ENCODE measurements around the gene CTDSPL.

The CTDSPL gene

DNA sequence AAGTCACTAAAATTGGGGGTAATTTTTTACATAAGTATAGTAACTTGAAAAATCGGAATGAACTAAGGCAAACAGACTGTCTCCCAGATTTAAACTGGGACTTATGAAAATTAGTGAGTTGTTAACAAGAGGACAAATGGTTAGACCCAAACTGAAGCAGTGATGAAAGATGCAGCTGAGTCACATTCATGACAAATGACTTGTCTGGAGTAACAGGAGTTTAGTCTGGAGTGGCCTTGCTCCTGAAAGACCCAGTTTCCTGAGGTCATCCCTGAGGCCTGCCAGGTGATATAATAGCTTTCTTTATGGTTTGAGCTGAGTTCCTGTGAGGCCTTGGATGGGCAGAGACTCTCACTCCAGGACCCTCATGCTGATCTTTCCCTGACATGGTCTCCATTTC is 9.6 kb upstream of the CTDSPL start:
- TF ChIP-seq, protein P1, sequence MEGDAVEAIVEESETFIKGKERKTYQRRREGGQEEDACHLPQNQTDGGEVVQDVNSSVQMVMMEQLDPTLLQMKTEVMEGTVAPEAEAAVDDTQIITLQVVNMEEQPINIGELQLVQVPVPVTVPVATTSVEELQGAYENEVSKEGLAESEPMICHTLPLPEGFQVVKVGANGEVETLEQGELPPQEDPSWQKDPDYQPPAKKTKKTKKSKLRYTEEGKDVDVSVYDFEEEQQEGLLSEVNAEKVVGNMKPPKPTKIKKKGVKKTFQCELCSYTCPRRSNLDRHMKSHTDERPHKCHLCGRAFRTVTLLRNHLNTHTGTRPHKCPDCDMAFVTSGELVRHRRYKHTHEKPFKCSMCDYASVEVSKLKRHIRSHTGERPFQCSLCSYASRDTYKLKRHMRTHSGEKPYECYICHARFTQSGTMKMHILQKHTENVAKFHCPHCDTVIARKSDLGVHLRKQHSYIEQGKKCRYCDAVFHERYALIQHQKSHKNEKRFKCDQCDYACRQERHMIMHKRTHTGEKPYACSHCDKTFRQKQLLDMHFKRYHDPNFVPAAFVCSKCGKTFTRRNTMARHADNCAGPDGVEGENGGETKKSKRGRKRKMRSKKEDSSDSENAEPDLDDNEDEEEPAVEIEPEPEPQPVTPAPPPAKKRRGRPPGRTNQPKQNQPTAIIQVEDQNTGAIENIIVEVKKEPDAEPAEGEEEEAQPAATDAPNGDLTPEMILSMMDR (IDR thresholded peaks at IDR 0.05; ENCODE audit: borderline replicate concordance, control extremely low read depth, extremely low read depth, insufficient read depth, missing control alignments): no peak
- no peak for DNase-seq (ENCODE audit: low spot score)
- in situ Hi-C loops (cut with MboI; ENCODE audit: low sequenced_read_pairs, unreplicated experiment): loop anchor here (10.0 kb wide), 1 partner anchor 123 kb away; no protein-coding TSS in a partner anchor

DNA sequence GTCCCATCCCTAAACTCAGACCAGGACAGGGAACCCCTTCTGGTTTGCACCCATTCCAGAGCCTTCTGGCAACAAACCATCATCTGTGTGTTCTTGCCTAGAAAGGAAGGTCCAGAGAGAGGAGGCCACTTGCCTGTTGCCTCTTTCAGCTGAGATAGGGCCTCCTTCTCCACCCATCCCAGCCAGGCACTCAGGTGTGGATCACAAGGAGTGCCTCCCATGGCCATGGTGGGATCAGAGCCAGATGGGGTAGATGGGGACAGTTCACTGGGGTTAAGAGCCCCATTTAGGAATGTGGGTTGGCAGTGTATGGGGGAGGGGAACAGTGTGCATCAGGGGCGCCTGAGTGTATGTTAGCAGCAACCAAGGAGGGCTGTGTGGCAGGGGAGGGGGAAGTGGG is 8.9 kb upstream of the CTDSPL start:
- TF ChIP-seq, protein P1 (IDR thresholded peaks at IDR 0.05; ENCODE audit: borderline replicate concordance, control extremely low read depth, extremely low read depth, insufficient read depth, missing control alignments): no peak
- no peak for DNase-seq (ENCODE audit: low spot score)
- in situ Hi-C loops (cut with MboI; ENCODE audit: low sequenced_read_pairs, unreplicated experiment): loop anchor here (10.0 kb wide), 1 partner anchor 122 kb away; no protein-coding TSS in a partner anchor

GRCh38 chr3:37853691-37854413 is 7.8 kb upstream of the CTDSPL start:
- TF ChIP-seq, protein P1 (IDR thresholded peaks at IDR 0.05; ENCODE audit: borderline replicate concordance, control extremely low read depth, extremely low read depth, insufficient read depth, missing control alignments): no peak
- no peak for DNase-seq (ENCODE audit: low spot score)
- in situ Hi-C loops (cut with MboI; ENCODE audit: low sequenced_read_pairs, unreplicated experiment): loop anchor here (10.0 kb wide), 1 partner anchor 121 kb away; no protein-coding TSS in a partner anchor

DNA sequence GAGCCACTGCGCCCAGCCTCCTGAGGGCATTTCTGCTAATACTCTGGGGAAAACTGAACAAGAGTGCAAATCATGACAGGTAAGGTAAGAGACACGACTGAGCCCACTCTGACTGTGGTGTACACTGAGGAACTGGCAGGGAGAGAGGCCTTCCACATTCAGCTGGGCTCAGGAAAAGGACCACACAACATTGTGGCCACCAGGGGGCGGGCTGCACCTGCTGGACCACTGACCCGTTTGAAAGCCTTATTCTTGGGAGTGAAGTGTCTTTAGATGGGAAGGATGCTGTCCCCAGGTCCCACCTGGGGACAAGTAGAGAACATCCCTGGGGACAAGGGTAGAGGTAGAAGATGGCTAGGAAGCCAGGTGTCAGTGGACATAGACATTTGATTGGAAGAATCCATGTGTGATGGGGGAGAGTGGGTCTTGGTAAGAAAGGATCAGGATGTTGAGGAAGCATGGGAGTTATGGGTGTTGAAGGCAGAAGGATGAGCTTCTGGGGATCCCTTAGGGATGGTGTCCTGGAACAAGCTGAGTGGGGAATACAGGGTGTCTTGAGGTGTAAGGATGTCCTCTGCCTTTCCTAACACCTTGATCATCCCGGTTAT is 6.2 kb upstream of the CTDSPL start:
- TF ChIP-seq, protein P1 (IDR thresholded peaks at IDR 0.05; ENCODE audit: borderline replicate concordance, control extremely low read depth, extremely low read depth, insufficient read depth, missing control alignments): peak; percentile 88
- in situ Hi-C loops (cut with MboI; ENCODE audit: low sequenced_read_pairs, unreplicated experiment): loop anchor here (10.0 kb wide), 1 partner anchor 119 kb away; no protein-coding TSS in a partner anchor
- DNase-seq (ENCODE audit: low spot score): peak; percentile 78

DNA sequence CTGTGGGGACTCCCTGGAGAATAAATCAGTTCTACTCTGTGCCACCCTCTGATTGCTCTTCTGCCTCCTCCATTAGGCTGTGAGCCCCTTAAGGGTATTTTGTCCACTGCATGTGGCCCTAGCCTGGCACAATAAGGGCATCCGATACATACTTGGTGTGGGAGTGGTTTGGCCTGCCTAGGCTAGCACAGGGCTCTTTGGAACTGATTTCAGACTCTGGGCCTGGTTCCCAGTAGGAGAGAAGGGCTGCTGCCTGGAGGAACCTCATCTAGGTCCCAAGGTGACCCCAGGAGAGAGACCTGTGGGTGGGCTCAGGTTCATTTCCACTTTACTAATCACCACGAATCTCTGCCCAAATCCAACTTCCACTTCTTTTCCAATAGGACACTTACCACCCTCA is 5.3 kb upstream of the CTDSPL start:
- no peak for DNase-seq (ENCODE audit: low spot score)
- TF ChIP-seq, protein P1 (IDR thresholded peaks at IDR 0.05; ENCODE audit: borderline replicate concordance, control extremely low read depth, extremely low read depth, insufficient read depth, missing control alignments): no peak
- in situ Hi-C loops (cut with MboI; ENCODE audit: low sequenced_read_pairs, unreplicated experiment): loop anchor here (10.0 kb wide), 1 partner anchor 118 kb away; no protein-coding TSS in a partner anchor

GRCh38 chr3:37858742-37859141 is 2.9 kb upstream of the CTDSPL start:
- TF ChIP-seq, protein P1 (IDR thresholded peaks at IDR 0.05; ENCODE audit: borderline replicate concordance, control extremely low read depth, extremely low read depth, insufficient read depth, missing control alignments): no peak
- no peak for DNase-seq (ENCODE audit: low spot score)
- in situ Hi-C loops (cut with MboI; ENCODE audit: low sequenced_read_pairs, unreplicated experiment): loop anchor here (10.0 kb wide), 1 partner anchor 116 kb away; no protein-coding TSS in a partner anchor

Measured in GM13976 (cell line).